Inferior parietal cortex (tissue), 1 donor: ENCODE data around the gene GPC3.
"Not testable (repeated sequence)": the region's sequence is repeated elsewhere in the genome, so short reads cannot be mapped to it uniquely, and the experiment has no call there.

Source experiments
- DNase-seq: peaks from one replicate; pipeline ENCODE4 v3.0.0-alpha.2; 2016; ENCODE audit errors: extremely low spot score

The GPC3 gene

DNA sequence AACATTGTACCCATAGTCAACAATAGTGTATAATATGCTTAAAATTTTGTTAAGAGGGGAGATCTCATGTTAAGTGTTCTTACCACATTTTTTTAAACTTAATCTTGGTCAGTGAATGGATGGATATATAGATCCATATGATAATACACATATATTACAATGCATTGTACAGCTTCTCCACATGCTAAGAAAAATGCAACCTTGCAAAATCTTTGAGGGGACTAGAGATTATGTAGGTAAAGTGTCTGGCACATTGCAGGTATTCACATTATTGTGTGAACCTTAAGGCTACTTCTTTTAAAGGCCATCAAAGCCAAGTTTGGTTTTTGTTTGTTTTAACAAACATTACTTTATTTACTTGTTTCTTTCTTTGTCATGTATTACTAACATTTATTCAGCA, 10.4 kb upstream of the GPC3 start:
- no peak for DNase-seq

DNA sequence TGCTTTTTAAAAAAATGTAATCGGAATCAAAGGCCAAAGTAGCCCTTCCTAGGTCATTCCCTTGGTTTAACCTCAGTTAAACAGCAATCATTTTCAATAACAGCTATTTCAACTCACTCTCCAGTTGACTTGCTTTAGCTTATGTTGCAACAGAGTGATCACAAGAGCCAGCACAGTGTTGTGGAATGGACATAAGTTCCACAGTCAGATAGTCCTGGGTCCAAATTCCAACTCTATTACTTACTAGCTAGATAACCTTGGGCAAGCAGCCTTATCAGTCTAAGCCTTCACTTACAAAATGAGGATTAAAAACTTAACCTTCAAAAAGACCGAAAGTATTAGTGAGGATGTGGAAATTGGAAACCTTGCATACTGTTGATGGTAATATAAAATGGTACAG, 9.2 kb upstream of the GPC3 start:
- DNase-seq = no peak

DNA sequence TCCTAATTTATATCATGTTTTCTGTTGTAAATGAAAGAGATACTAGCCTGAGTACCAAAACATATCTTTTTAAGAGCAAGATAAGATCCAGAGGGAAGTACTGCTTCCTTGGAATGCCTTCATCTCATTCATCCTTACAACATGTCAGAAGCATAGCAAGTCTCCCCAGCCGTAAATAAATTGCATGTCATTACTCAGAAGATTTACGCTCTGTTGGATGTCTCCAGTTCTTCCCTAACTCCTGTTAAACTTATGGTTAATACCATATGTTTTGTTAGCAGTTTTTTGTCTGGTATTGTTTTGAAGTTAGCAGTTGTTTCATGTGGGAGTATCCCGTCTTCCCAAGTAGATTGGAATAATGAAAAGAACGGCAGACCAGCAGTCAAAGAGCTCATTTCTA, 7.5 kb upstream of the GPC3 start:
- no peak for DNase-seq

DNA sequence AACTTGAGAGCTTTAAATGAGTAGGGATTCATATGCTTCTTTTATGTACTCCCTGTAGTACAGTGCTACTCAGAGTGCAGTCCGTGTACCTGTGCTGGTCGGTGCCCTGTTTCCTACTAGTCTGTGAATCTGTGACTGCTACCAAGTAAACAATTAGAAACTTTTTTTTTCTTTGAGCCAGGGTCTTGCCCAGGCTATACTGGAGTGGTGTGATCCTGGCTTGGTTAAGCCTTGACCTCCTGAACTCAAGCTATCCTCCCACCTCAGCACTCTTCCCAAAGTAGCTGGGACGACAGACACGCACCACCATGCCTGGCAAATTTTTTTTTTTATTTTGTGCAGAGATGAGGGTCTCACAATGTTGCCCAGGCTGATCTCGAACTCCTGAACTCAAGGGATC, 6.4 kb upstream of the GPC3 start:
- no peak for DNase-seq

DNA sequence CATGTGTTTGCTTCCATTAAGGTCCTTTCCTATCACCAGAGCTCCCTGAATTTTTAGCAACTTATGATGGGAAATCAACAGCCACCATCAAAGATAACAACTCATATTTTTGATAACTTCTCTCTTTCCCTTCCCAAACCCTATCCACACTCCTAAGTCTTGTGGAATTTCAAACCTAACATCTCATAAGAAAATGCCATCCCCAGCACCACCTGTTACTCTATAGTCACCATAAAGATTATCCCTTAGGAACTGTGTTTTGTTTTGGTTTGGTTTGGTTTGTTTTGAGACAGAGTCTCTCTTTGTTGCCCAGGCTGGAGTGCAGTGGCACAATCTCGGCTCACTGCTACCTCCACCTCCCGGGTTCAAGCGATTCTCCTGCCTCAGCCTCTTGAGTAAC, 5.7 kb upstream of the GPC3 start:
- not testable (repeated sequence) for DNase-seq

DNA sequence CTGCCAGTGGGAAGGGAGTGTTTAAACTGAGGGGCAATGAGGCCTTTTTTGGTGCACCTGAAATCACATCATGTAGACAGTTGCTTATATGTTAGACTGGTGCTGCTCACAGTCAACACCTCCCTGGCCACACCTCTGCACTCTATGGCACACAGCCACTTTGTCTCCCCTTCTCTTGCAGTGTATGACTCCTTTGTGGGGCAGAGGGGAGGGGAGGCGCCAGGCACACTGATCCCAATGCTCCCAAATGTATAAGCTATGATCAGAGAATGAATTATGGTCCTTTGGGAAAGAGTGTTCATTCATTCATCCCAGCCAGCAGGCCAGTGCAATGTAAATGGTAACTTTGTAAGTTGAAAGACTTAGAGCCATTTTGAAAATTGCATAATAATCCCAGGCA, 4.6 kb upstream of the GPC3 start:
- no peak for DNase-seq

DNA sequence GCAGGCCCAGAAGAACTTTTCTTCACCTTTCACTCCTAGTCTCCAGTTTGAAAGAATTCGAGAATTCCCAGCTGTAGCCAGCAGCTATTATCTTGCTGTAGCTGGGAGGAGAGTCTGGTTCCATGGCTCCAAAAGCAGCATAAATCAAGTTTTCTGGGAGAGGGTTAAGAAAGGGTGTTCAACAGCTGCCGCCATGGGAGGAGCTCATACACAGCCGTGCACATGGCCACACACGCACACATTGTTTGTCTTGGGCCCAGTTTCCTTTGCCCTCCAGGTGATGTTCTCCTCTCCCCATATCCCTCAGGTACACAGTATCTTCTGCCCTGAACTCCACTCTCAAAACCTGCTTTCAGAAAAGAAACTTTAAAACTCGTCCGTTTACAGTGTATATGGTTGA, 4.1 kb upstream of the GPC3 start:
- DNase-seq = no peak

DNA sequence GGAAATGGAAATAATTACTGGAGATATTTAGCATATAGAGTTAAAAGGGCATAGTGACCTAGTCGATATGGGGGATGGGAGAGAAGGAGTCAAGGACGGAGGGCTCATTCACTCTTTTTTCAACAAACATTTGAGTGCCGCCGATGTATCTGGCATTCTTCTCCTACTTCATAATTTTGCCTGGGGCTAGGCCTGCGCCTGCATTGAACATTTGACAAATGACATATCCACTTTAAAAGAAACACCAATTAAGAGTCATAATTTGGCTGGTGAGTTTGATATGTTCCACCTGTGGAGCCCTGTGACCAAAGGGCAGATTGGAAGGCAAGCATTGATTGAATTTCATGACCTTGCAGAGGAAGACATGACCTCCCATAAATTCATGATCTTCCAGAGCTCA, 2.6 kb upstream of the GPC3 start:
- DNase-seq = no peak

DNA sequence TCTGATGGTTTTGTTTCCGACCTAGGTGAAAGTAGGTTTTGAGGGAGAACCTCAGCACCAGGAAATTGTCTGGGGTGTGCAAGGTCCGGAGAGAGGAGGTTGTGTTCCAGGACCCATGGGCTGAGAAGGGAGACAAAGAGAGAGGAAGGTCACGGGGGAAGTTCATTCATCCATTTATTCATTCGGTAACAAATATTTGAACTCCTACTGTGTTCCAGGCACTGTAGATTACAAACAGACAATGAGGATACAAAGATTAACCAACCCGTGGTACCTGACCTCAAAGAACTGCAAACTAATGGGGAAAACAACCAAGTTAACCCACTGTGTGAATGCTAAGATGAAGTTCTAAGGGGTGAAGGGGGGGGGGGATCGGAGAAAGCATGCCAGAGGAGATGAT, 1.8 kb upstream of the GPC3 start:
- DNase-seq = no peak

DNA sequence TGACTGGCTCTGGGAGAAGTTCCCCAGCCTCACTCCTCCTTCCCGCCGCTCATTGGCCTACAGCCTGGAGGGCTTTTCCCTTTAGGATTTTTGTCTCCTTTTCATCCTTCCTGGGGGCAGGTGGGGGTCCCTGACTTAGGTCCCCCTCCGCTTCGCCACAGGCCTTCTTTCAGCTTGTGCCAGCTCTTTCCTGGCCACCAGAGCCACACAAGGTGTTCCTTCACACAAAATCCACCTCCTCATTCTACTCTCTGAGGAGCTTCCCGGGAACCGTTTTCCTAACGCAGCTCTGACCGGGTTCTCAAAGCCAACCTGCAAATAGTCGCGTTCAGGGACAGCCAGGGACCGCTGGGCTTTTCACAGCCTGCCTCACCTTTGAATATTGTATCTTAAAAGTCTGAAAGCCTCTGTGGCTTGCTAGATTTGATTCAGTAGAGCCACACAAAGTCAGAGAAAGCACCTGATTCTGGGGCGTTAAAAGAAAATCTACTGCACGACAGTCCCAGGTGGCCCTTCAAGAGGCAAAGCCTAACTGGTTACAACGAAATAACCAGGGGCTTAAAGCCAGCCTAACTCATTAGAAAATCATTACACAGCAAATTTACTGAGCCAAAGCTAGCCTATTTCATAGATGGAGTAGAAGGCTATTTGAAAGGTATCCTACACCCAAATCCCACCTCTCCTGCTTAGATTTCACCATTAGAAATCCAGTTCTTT, 731 bp upstream of the GPC3 start:
- no peak for DNase-seq

DNA sequence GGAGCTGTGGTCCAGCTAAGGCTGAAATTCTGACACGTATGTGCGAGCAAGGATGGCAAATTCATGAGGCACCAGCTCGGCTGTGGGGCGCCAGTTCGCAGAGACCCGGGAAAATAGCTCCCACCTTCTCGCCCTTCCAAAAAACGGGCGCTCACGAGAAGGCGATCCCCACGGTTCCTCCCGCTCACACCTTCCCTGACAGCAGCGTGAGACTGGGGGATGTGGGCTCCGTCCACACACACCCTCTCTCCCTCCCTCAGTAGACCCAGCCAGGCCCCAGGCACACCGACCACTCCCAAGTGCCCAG, 584 bp downstream of the GPC3 start:
- no peak for DNase-seq

DNA sequence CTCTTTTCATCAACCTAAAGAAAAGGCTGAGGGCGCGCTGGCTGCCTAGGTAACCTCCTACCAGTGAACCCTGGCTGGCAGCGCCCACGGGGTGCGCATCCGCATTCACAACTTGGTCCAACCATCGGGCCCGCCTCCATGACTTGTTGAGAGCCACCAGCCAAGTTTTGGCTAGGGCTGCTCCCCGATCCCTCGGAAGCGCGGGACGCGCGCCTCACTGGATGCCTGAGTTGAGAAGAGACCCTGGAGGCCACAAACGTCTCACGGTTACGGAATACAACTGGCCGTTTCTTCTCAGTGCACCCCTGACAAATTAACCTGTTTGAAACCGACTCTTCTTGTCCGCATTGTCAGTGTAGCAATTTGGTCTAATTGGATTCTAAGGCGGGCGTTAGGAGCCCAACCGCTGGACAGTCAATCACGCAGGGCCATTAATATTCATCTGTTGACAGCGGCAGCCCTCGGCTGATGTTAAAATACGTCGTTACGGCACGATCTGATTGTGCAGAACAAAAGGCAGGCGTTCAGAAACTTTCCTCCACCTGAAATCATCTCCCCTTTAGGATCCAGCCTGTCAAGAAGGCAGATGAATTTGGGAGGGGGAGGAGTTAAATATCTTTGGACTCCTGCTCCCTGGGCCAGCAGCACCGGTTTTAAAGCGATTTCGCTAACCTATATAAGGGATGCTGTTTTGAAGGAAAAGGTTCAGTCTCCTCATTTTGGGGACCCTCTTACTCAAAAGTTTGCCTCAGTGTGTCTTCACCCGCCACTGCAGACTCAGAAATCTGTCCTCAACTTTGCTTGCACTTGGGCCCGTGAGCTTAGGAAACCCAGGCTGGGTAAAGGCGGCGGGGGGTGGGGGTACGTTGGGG, 1.2 kb downstream of the GPC3 start:
- DNase-seq = no peak

DNA sequence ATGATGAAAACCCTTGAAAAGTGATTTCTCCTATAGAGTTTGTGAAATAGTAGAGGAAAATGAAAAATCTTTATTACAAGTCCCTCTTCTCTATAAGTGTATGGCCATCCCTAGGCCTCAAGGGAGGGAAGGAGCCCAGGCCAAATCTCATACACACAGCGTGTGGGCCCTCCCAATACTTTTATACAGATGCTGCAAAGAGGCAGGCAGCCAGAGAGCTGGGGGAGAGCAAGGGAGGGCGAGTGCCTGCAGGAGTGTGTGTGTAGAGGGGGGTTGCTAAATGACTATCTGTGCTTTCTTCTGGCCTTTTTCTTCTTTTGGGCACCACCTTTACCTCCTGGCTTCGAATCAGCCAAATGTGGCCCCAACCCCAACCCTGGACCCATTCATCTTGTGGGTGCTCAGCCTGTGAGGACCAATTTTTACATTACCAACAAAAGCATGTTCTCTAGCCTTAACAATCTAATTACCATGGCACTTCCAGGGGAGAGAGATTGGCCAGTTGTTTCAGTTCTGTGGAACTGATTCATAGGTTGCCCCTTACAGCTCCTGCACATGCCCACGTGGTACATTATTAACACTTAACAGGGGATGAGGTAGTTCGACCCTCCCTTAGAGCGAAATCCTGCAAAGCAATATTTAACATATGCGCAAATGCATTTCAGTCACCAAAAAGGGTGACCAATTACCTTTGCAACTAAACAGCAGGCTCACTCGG, 2.0 kb downstream of the GPC3 start:
- DNase-seq = no peak

DNA sequence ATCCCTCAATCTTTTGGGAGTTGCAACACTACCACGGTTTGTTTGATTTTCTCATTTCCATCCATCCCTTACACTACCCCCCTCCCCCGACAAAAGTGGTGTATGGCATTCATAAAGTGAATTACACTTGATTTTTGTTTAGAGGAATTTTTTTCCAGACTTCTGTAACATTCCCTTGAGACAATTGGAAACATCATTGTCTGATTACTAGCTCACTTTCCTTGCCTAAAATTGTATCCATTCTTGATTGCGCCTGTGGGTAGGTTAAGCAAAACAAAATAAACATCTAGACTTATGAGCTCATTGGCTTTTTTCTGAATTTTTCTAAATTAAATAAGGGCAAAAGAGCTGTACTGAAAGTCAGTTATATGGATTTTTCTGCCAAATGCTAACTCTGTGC, 3.5 kb downstream of the GPC3 start:
- no peak for DNase-seq

DNA sequence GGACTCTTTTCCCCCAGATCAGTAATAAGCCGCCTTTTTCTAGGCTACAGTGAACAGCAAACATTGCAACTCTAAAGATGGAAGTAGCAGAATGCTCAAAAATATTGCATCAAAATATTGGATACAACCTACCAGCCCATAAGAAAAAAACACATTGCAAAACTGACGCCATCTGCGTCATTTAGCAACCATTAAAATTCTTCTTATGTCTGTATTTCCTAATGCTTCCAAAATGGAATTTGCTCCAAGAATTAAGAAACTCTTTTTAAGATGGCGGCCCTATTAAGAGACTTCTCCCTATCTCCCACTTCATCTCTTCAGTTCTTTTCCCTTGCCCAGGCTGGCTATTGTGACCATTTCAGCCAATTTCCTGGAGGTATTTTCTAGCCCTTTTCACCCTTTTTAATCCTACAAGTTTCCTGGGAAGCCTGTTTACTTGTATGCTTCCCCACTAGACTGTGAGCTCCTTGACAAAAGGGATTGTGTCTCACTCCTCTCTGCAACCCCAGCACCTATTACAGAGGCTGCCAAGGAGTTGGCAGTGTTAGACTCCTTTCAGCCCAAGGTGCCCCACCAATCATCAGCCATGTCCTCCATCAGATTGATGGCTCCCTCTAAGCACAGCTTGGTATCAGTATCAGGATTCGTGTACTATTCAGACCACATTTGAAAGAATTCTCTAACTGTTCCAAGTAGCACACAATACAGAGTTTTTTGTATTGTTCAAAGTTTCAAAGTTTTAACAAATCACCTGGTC, 4.4 kb downstream of the GPC3 start:
- no peak for DNase-seq

DNA sequence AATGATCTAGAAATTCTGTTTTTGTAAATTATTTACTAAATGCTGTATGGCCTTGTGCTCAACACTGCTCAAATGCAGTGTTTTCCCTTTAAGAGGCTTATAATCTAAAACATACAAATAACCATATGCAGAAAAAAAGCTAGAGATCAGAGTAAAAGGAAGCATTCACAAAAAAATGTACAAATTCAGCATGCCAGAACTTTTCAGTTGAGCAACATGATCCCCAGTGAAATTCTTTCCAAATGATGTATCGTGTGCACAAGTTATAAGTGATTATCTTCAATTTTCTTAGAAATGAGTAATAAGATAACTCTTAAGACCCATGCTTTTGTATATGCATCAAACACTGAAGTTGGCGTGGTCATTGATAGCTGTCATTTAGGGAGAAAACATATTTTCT, 5.0 kb downstream of the GPC3 start:
- no peak for DNase-seq

DNA sequence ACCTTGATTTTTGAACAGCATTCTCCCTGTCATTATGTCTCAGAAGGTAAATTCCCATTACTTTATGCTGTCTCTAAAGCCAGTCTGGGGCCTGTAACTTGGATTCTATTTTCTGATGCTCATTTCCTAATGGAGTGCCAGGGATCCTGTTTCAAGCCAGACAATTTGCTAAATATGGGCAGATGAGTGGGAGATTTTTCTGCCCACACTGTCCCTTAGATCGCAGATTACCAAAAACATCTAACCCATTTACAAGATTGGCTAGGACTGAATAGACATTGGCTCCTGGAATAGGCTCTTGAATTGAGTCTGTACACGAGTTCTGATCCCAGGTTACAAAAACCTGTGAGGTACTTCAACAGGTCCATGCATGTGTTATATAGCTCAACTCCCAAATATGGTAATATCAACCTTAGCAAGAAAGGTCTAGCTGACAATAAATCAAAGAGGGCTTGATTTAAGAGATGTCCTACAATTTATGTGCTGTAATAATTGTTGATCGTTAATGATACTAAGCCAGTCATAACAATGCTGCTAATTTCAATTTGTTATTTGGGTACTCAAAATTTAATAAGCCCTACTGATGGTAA, 5.7 kb downstream of the GPC3 start:
- no peak for DNase-seq

DNA sequence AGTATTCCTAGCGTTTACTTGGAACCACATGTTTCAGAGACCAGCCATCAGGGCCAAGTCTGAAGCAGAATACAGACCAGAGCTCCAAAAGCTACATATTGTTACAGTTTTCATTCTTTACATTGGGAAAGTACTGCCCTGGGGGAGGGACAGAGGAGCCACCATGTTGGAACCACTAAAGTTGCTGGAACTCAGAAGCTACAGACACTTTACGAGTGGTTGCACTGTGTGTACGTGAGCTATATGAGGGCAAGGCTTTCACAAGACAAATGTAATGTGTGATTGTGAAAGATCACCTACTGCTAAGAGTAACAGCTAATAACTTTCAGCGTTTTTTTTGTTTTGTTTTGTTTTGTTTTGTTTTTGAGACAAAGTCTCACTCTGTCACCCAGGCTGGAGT, 11.7 kb downstream of the GPC3 start:
- DNase-seq = no peak

DNA sequence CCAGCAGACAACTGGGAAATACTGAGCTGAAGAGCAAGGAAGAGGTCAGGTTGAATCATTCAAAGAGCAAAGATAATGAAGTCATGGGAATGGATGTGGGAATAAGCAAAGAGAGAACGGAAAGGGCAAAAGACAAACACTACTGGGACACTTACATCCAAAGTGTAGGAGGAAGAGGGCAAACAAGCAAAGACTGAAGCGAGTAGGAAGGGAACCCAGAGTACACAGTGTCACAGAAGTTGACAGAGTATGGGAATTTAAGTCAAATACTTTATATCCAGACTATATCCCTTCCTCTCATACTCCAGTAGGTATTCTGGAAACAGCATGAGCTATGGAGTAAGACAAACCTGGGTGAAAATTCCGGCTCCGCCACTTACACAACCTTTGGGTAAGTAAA, 12.5 kb downstream of the GPC3 start:
- DNase-seq = no peak

DNA sequence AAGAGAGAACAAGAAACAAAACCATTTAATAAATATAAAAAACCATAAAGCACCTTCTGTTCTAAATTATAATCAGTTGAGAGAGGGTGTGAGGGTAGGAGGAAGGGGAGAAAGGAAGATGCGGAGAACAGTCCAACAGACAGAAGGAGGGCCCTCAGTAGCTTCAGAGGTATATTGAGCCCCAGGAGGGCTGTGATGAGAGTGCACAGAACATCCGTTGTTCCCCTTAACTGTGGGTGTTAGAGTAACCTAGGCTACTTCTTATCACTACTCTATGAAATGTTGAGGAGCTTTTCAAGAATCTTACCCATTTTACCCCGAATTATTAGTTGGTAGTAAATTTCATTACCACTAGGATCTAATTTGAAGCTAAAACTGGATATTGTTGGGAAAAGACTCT, 13.8 kb downstream of the GPC3 start:
- no peak for DNase-seq

DNA sequence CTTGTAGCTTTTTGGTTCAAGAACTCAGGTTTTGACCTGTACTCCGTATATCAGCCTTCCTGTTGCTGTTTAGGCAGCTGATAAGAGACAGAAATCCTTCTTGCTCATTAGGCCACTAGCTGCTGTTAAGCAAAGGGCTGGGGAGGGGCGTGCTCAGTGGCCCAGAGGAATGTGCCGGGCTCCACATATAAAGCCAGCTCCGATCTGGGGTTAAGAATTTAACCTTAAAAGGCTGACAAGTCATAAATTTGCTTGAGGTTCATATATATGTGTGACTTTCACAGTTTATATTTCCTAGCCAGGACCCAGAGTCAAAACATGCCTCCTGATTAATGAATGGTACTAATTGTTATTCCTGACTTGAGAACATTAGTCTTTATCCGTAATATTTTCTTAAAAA, 15.3 kb downstream of the GPC3 start:
- DNase-seq = no peak

DNA sequence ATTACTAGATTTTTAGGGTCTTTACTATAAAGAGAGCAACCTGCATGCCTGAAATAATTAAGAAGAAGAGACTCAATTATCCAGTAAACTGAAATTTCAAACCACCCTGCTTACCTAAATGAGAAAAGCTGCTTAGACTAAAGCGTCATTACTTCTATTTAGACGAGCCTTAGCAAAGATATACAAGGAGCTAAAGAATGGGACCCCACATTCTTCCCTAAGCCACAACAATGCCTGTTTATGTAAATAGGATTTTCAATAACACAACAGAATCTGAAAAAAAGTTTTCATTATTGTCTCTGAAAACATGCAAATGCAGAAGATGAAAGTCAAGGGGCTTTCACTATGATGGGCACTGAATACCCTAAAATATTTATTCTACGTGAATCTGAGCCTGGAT, 16.2 kb downstream of the GPC3 start:
- DNase-seq = no peak
